GM18519 (cell line): ENCODE data around the gene DYNC2H1.
"Not testable (repeated sequence)": the region's sequence is repeated elsewhere in the genome, so short reads cannot be mapped to it uniquely, and the experiment has no call there.

Source experiments
- ATAC-seq: cut with Tn5 transposase; IDR thresholded peaks from one replicate; pipeline ENCODE4 v1.9.1; 2021; ENCODE audit warnings: mild to moderate bottlenecking, moderate library complexity; ENCODE audit not compliant: unreplicated experiment, low FRiP score

Gene DYNC2H1

DNA sequence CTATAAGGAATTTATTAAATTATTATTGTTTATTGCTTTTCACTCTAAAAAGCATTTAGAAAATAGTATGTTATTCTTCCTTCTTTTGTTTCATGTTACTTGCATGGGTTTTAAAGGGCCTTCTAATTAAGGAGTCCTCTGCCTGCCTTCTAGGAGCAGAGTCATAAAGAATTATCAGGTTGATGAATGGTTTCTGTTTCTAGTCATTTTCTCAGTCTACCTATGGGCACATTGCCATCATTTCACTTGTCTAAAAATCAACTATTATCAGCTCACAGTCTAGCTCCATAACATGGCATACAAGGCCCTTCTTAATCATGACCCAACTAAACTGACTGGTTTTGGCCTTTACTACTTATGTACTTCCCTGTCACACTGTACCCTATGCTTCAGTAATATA, 16.2 kb downstream of the DYNC2H1 start:
- ATAC-seq = no peak

DNA sequence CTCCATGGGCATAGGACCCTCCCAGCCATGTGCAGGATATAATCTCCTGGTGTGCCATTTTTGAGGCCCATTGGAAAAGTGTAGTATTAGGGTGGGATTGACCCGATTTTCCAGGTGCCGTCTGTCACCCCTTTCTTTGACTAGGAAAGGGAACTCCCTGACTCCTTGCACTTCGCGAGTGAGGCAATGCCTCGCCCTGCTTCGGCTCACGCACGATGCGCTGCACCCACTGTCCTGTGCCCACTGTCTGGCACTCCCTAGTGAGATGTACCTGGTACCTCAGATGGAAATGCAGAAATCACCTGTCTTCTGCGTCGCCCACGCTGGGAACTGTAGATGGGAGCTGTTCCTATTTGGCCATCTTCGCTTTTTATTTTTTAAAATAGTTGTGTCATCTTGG, 32.8 kb downstream of the DYNC2H1 start:
- not testable (repeated sequence) for ATAC-seq

DNA sequence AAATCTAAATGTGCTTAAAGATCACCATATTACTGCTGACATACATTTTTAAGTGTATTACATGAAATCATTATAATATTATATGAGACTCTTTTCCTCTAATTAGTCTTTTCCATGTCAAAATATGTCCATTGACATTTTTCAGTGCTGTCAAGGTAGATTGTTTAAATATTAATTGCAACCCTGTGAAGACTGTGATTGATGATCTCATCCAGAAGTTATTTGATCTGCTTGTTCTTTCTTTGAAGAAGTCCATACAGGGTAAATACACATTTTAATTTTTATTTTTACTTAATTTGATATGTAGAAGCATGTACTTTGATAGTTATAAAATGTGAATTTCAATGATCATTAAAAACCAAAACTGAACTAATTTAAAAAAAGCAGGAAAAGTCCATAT, 38.4 kb downstream of the DYNC2H1 start:
- no peak for ATAC-seq

DNA sequence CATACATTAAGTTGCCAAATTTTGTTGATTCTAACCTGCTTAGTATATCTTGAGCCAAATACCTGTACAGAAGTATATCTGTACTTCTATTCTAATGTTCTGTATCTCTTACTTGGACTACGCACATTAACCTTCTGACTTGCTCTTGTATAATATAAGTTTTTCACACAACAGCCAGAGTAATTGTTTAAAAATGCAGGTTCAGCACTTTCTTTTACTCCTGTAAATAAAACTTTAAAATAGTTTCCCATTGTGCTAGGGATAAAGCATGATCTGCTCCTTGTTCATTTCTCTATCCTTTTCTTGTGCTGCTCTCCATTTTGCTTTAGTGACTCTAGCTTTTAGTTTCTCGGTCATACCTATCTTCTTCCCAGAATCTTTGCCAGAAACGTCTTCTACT, 48.3 kb downstream of the DYNC2H1 start:
- ATAC-seq = no peak

DNA sequence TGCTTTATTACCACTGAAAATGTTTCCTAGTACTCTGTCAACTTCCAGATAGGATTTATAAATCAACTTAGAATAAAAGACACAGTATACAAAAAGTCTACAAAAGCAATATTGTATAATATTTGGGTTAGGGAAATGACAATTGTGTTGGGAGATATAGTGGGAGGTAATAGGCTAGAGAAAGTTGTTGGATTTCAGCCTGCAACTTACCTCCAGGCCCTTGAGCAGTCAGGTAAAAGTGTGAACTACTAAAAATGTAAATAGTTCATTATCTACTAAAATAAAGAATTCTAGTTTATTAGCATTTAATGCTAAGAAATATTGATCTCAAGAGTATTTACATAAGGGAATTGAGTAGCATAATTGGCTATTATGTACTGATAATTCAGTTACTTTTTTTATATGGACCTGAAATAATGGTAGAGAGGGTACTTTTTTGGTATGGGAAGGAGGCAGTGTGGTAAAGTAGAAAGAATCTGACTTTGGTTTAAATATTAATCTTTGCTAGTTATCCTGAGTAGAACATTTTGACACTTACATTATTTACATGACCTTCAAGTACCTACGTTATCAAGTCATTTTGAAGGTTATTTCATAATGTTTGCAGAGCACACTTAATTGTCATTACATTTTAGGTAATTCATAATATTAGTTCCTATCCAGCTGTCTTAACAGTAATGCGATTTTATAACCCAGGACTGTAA, 55.0 kb downstream of the DYNC2H1 start:
- no peak for ATAC-seq

DNA sequence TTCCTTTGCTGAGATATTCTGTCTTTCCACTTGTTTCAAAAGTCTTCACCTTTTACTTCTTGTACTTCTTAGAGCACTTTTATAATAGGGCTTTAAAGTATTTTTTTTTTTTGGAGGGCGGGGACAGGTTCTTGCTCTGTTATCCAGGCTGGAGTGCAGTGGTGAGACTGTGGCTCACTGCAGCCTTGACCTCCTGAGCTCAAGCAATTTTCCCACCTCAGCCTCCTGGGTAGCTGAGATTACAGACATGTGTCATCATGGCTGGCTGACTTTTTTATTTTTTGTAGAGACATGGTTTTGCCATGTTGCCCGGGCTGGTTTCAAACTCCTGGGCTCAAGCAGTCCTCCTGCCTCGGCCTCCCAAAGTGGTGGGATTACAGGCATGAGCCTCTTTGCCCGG, 57.9 kb downstream of the DYNC2H1 start:
- no peak for ATAC-seq

DNA sequence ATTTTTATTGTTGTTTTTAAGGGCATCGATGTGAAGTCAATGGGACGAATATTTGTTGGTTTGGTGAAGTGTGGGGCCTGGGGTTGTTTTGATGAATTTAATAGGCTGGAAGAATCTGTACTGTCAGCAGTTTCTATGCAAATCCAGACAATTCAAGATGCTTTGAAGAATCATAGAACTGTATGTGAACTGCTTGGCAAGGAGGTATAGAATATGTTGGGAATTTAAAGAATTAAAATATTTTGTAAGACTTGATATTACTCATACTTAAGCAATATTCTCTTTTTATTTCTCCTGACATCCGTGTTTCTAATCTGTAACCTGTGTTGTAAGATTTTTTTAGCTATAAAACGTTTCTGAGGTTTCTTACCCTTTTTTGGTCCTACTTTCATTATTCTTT, 61.6 kb downstream of the DYNC2H1 start:
- ATAC-seq = no peak

DNA sequence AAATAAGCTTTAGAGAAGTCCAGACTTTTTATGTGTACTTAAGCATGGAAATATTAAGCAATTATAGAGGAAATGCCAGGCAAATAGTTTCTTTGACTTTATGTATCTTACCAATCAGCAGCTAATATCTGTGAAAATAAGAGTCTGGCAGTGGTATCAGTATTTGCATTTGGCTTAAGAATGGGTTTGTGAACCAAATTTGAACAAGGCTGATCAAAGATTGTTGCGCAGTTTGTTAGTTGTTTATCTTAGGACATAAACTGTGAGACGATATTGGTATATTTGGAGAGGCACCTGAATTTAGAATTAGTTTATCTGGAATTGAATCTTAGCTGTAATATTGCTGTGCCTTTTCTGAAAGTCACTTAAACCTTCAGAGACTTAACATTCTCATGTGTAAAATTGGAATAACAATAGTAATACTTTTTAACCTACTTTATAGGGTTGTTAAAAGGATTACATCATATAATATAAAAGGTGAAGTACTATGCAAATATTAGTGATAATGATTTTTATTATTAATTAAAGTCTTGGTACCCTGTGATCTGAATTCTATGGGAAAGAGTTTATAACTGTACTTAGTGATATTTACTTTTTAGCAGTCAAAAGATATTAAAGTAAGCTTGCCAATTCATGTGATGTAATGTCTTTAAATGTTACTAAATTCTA, 66.4 kb downstream of the DYNC2H1 start:
- ATAC-seq = no peak

DNA sequence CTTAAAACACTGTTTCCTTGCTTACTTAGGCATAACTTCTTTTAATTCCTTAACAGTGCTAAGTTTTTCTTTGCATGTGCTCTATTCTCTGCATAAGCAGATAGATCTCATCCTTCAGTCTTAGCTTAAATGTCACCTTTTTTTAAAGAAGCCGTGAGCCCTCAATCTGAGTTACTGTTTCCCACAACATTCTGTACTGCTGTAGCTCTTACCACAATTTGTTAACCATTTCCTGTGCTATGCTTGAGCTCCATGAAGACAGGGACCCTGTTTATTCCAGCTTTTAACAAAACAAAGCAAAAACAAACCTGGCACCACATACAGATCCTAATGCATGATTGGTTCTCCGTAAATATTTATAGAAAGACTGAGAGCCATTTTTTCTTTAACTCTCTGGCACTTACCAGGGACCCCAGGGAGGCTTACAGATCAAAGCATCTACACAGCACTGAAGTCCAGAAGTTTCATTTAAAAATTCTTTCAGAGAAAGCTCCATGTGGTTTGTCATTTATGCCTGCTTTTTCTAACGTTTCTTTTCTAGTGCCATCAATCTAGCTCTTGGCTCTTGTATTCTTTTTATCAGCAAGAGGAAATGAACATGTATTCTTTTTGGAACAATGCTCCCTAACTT, 74.9 kb downstream of the DYNC2H1 start:
- ATAC-seq = no peak

DNA sequence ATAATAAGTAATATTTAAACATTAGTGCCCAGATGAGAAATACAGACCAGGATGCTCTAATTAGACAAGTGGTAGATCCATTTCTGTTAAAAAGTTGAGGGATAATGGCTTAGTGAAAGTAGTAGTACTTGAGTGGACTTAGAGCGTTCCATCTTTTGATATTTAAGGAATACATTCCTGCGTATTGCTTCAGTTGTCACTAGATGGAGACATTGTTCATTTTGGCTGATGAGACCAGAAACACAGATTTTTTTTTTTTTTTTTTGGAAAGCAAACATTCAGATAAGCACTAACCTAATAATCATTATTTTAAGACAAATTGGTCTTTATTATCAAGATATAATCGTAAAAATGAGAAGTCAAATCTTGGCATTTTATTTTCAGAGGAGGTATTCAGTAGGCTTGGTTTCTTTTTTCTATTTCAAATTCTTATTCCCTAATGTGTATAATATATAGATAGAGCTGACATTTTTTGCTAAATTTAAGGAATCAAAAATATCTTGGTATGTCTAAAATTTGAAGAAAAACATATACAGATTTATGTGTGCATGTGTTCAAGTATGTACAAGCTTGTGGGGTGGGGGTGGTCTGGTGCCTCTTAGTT, 92.9 kb downstream of the DYNC2H1 start:
- no peak for ATAC-seq

DNA sequence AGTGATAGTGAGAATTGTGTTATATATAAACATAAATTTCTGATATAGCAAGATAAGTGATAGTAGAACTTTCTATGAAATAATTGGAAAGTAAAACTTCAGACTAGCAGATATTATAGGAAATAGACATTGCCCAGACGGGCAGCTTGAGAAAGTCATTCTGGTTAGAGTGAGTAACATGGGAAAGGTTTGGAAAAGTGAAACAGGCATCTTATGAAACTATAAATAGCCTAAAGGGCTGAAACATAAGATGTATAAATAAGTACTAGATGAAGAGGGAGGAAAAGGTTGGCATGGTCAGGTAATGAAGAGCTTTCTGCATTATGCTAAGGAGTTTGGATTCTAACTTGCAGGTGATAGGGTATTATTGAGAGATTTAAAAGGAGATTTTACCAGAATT, 101.3 kb downstream of the DYNC2H1 start:
- no peak for ATAC-seq

DNA sequence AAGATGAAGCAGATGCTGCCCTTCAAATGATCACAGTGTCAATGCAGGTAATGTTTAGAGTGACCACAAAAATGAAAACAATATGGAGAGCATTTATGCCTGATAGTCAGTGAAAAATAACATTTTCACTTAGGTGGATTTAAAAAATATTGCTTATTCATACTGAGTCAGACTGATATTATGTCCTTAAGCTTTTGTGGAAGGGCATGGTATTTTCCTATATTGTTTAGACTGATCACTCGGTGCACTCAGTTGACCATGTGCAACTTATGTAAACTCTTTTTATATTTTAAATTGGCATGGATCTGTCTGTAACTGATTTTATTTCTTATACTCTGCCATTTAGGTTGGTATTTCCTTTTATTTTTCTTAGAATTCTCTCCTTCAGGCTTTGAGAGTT, 106.6 kb downstream of the DYNC2H1 start:
- ATAC-seq = no peak

DNA sequence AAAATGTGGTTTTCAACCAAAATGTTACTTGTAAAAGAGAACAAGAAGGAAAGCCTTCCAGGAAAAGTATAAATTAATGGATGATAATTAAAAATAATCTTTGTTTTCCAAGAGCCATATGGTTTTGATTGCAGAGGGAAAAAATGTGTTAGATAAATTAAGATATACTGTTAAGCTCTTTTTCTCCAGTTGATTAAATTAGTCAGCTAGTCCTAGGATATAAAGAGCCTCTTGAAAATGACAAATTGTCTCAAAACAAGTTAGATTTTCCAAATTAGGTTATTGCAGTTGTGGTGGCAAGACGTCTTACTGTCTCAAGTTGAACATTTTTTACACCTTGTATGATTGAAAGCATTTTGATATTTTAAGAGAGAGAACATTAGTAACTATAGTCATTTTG, 110.9 kb downstream of the DYNC2H1 start:
- ATAC-seq = no peak

DNA sequence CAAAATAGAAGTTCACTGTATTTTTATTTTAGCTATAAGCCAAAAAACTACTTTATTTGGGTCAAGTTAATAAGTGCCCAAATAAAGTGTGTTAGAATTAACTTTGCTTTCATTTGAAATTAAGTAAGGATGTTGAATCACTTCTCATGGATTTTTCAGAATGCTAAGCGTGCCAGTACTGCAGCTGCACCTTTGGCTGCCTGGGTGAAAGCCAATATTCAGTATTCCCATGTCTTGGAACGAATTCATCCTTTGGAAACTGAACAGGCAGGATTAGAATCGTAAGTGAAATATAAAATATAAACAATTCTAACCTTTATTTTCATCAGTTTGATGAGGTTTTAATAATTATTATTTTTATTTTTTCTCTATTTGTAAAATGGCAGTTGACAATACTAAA, 113.6 kb downstream of the DYNC2H1 start:
- ATAC-seq = no peak

DNA sequence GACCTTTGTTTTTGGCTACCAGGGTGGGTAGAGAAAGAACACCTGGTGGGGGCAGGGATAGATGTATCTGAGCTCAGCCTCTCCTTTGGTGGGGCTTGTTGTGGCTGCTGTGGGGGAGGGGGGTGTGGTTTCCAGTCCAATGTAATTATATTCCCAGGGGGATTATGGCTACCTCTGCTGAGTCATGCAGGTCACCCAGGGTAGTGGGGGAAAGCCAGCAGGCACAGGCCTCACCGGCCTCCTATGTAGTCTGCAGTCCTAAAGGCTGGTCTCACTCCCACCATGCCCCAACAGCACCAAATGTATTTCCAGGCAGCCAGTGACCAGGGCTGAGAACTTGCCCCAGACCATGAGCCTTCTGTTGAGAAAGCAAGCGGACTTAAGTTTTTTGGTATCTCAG, 119.6 kb downstream of the DYNC2H1 start:
- ATAC-seq = no peak

DNA sequence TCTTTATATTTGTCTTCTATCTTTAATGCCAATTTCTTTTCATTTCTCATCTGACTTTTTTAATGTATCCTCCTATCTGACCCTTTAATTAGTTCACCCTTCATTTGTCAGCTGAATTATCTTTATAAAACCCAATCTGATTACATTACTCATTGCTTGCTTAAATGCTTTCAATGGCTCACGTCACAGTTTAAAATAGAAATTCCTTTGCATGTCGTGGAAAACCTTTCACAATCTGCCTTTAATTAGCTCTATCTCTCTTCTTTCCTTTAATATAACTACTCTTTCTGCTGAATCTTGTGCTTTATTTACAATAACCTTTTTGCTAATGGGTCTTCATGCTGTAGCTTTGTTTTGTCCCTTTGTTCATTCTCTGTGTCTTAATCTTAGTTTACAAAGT, 125.7 kb downstream of the DYNC2H1 start:
- ATAC-seq = no peak

DNA sequence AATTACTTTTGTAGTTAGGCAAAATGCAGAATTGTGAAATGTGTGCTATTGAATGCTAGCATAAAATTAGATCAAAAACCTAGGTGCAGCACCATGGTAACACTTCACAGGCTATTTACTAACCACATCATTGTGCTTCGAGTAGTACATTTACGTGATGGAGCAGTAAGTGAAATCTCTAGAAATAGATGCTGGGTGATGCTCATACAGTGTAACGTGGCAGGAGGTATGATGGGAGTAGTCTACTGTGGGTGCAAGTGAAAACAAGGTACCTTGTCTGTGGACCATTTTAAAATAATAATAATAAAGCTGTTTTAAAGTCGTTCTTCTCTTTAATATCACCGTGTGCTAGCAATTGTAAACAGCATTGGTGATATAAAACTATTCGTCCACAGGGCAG, 132.3 kb downstream of the DYNC2H1 start:
- no peak for ATAC-seq

DNA sequence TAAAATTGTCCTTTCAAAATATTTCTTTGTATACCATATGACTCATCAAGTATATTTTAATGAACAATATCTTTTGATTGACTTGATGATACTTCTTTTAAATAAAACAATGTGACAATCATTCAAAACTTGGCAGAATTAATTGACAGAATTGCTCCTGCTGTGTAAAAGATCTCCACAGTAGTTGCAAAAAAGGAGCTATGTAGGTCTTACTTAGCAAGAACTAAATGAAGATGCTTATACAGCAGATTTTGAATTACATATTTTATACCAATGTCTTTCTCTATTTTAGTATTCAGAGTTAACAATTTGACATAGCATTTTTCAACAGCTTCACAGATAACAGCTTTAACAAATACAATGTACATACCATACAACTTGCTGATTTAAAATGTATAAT, 144.9 kb downstream of the DYNC2H1 start:
- no peak for ATAC-seq

DNA sequence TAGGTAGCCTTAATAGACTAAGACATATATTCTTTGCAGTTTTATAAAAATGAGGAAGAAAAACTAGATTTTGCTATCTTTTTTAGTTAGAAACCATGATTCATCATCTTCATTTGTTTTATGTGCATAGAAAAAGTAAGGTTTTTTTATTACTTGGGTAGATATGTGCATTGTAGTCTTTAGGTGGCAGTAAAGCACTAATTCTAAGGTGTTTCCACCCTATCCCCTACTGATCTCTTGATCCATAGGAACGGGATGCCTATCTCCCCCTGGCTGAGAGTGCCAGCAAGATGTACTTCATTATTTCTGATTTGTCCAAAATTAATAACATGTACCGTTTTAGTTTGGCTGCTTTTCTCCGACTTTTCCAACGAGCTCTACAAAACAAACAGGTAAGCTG, 148.1 kb downstream of the DYNC2H1 start:
- ATAC-seq = no peak

DNA sequence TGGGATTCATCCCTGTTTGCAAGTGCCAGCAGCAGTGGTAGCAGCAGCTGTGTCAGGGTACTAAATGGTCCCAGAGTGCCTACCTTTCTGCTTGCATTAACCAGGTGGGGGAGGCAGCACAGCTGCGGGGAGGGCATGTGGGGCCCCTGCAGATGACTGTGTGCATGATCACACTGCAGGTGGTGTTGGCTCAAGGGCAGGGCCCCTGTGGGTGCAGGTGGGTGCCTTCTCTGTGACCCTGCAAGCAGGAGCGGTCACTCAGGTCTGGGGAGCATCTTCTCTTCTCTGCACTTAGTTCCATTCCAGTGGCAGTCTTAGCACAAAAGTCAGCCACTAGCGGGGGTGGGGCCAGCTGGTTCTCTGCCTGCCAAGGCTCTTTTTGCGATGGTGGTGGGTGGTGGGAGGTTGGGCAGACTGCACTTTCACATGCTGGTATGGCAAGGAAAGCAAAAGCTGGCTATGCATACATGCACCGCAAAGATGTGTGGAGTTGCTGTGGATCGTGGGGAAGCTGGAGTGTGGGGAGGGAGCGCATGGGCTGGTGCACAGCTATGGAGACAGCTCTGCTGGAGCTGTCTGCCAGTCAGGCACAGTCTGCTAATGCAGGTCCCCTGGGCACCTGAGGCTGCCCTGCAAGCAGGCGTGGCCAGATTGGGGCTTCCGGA, 157.1 kb downstream of the DYNC2H1 start:
- no peak for ATAC-seq

DNA sequence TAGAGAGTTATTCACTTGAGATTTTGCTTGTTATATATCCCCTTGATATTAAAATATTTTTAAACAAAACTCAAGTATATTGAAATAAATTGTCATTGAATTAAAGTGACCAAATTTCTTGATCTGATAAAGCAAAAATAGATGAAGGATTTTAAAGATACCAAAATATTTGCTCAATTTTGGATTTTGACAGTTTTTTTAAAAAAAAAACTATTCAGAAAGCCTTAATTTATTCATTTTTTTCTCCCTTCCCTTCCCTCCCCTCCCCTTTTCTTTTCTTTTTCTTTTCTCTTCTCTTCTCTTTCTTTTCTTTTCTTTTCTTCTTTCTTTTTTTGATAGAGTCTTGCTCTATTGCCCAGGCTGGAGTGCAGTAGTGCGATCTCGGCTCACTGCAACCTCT, 163.7 kb downstream of the DYNC2H1 start:
- no peak for ATAC-seq
